ENCODE measurements around the gene SERPINC1.
"Not testable (repeated sequence)": the region's sequence is repeated elsewhere in the genome, so short reads cannot be mapped to it uniquely, and the experiment has no call there.

SERPINC1 gene

GRCh38 chr1:173934440-173934839, 17.3 kb upstream of the SERPINC1 start:
- no peak for DNase-seq (ENCODE audit: extremely low read depth, low read depth)
- TF ChIP-seq CTCF (IDR thresholded peaks at IDR 0.05; ENCODE audit: low read depth, low read length): no peak

- DNase-seq (ENCODE audit: extremely low read depth, low read depth): not testable (repeated sequence)
Measured at GRCh38 chr1:173930541-173930940, 13.4 kb upstream of the SERPINC1 start.

GRCh38 chr1:173925306-173926242, 8.4 kb upstream of the SERPINC1 start:
- no peak for TF ChIP-seq CTCF (IDR thresholded peaks at IDR 0.05; ENCODE audit: low read depth, low read length)

GRCh38 chr1:173920861-173921260, 3.7 kb upstream of the SERPINC1 start:
- no peak for DNase-seq (ENCODE audit: extremely low read depth, low read depth)

More at GRCh38 chr1:173925306-173926242, 8.4 kb upstream of the SERPINC1 start:
- no peak for DNase-seq (ENCODE audit: extremely low read depth, low read depth)

GRCh38 chr1:173917635-173918493, 737 bp upstream of the SERPINC1 start:
- DNase-seq (ENCODE audit: extremely low read depth, low read depth): no peak

More at GRCh38 chr1:173920861-173921260, 3.7 kb upstream of the SERPINC1 start:
- TF ChIP-seq CTCF (IDR thresholded peaks at IDR 0.05; ENCODE audit: low read depth, low read length): no peak

GRCh38 chr1:173916667-173917066, 460 bp downstream of the SERPINC1 start:
- DNase-seq (ENCODE audit: extremely low read depth, low read depth): no peak
- no peak for TF ChIP-seq CTCF (IDR thresholded peaks at IDR 0.05; ENCODE audit: low read depth, low read length)

More at GRCh38 chr1:173917635-173918493, 737 bp upstream of the SERPINC1 start:
- TF ChIP-seq CTCF (IDR thresholded peaks at IDR 0.05; ENCODE audit: low read depth, low read length): no peak

- TF ChIP-seq CTCF (IDR thresholded peaks at IDR 0.05; ENCODE audit: low read depth, low read length): no peak
- DNase-seq (ENCODE audit: extremely low read depth, low read depth): no peak
Measured at GRCh38 chr1:173915596-173915995, 1.5 kb downstream of the SERPINC1 start.

Measured in AG09319 (cell line).